Panc1 (cell line): ENCODE results near the gene PGBD5. TPM values are rescaled to one million over a fixed set of nuclear protein-coding genes. Genes with fewer than 3 reads are reported as not detected.

Experiments
- ATAC-seq: fragments of 200-7000 bp; cut with Tn5 transposase; 2 replicates; pipeline ENCODE4 v1.9.1; 2020; ENCODE audit warnings: mild to moderate bottlenecking, moderate library complexity
- BruUV-seq: library from RNA; stranded (reverse); fragments of 400-500 nt; replicated peaks from 2 replicates; lab custom pipeline; 2021; lab: Mats Ljungman, UMichigan
- CTCF ChIA-PET: fragments of 300-600 bp; sonication (Branson Sonifier 250); formaldehyde crosslinking; loops from one replicate; lab custom pipeline; 2022; ENCODE audit warnings: antibody characterized with exemption; lab: Charles Lee
- POLR2A ChIA-PET: fragments of 300-600 bp; sonication (Branson Sonifier 250); formaldehyde crosslinking; loops from one replicate; lab custom pipeline; 2022; ENCODE audit warnings: antibody characterized with exemption; lab: Charles Lee
- DNase-seq: peaks from one replicate; pipeline ENCODE4 v3.0.0-alpha.2; 2010; ENCODE audit warnings: low read depth, low spot score
- H3K27ac ChIP-seq: 2 replicates; pipeline ENCODE4 v1.5.1; 2011; ENCODE audit warnings: mild to moderate bottlenecking, low read length, inconsistent platforms
- H3K27me3 ChIP-seq: fragments of 200-500 bp; sonication (Bioruptor generic); 2 replicates; pipeline ENCODE4 v1.6.0; 2014; ENCODE audit warnings: low read length, inconsistent platforms; ENCODE audit not compliant: control insufficient read depth, insufficient read depth
- H3K36me3 ChIP-seq: fragments of 200-500 bp; sonication (Bioruptor generic); 2 replicates; pipeline ENCODE4 v1.5.1; 2014; ENCODE audit warnings: inconsistent platforms, mild to moderate bottlenecking, low read length, moderate library complexity; ENCODE audit not compliant: control insufficient read depth, insufficient read depth
- H3K4me1 ChIP-seq: 2 replicates; pipeline ENCODE4 v1.5.1; 2011; ENCODE audit warnings: inconsistent platforms, mild to moderate bottlenecking, low read length, moderate library complexity; ENCODE audit not compliant: control insufficient read depth, insufficient read depth
- H3K4me3 ChIP-seq, 2 experiments: 2 replicates each; pipeline ENCODE4 v1.5.1; 2011 to 2012; ENCODE audit warnings: low read depth in 2 of 2, low read length in 2 of 2, mild to moderate bottlenecking in 2 of 2, inconsistent platforms in 1 of 2, moderate library complexity in 1 of 2
- H3K9me3 ChIP-seq: fragments of 200-500 bp; sonication (Bioruptor generic); 2 replicates; pipeline ENCODE4 v1.5.1; 2014; ENCODE audit warnings: low read depth, mild to moderate bottlenecking, inconsistent platforms, low read length, moderate library complexity; ENCODE audit not compliant: control insufficient read depth, insufficient read depth
- CTCF ChIP-seq: fragments of 450-650 bp; IDR thresholded peaks from 2 replicates; pipeline ENCODE4 v1.5.1; 2017; ENCODE audit warnings: mild to moderate bottlenecking
- POLR2AphosphoS5 ChIP-seq: IDR thresholded peaks from 2 replicates; pipeline ENCODE4 v1.6.1; 2012; ENCODE audit warnings: mild to moderate bottlenecking, low read depth, low read length, moderate library complexity
- REST ChIP-seq, 2 experiments: IDR thresholded peaks; 2 replicates each; pipeline ENCODE4 v1.6.1; 2011 to 2012; ENCODE audit warnings: low read depth in 2 of 2, control low read depth in 1 of 2, low read length in 1 of 2, mild to moderate bottlenecking in 1 of 2, moderate library complexity in 1 of 2; ENCODE audit not compliant: insufficient read depth in 1 of 2
- SIN3A ChIP-seq: IDR thresholded peaks from 2 replicates; pipeline ENCODE4 v1.6.1; 2012; ENCODE audit warnings: low read depth, mild to moderate bottlenecking, low read length, moderate library complexity, borderline replicate concordance; ENCODE audit not compliant: insufficient read depth
- TCF7L2 ChIP-seq: IDR thresholded peaks from 2 replicates; pipeline ENCODE4 v1.6.1; 2011; ENCODE audit warnings: mild to moderate bottlenecking, low read depth, low read length, inconsistent platforms
- in situ Hi-C: cut with HindIII; loops from 2 replicates; pipeline ENCODE4 v1.10.0; 2016; ENCODE audit warnings: low sequenced_read_pairs, low pct_unique_long_range_greater_than_20kb
- intact Hi-C: fragments of 100-400 bp; cut with micrococcal nuclease; formaldehyde crosslinking; loops from one replicate; pipeline ENCODE4 v1.10.0; 2022; ENCODE audit not compliant: unreplicated experiment
- total RNA-seq: library from RNA; stranded (reverse); gene quantifications from one replicate; pipeline ENCODE4 v1.2.1, GENCODE V29; 2021; ENCODE audit not compliant: unreplicated experiment

Gene PGBD5
- total RNA-seq, 1 experiment from 2014 or later = 0.05 TPM

- no peak for DNase-seq
- ChIA-PET CTCF (no interaction called here), POLR2A (no interaction called here)
- Histone ChIP-seq H3K36me3 (no peaks in the 10 kb centered on the region), H3K9me3 (no peaks in the 10 kb centered on the region), H3K4me3 (peak overlapping the region; percentile 14 to 24; a peak in 2 of 4 replicates), H3K27me3 (peaks cover 16% of the 10 kb centered on the region), H3K27ac (no peak overlapping the region), H3K4me1 (no peaks in the 10 kb centered on the region)
- intact Hi-C loops (no loop called here), in situ Hi-C loops (no loop called here)
- TF ChIP-seq TCF7L2 = no peak
- no peak for TF ChIP-seq POLR2AphosphoS5
- no peak for TF ChIP-seq SIN3A
- TF ChIP-seq REST (IDR thresholded peaks at IDR 0.05; ENCODE audit: insufficient read depth in 1 of 2, low read depth in 2 of 2, low read length in 1 of 2) = no peak
- no peak for TF ChIP-seq CTCF
- BruUV-seq = no TSS peak
- ATAC-seq = no peak
Measured at GRCh38 chr1:230371923-230372703, 54.0 kb downstream of the PGBD5 start.

GRCh38 chr1:230370109-230370508, 56.0 kb downstream of the PGBD5 start:
- ATAC-seq = no peak
- no TSS peak for BruUV-seq
- Histone ChIP-seq H3K9me3 (no peaks in the 10 kb centered on the region), H3K4me3 (no peak overlapping the region), H3K36me3 (no peaks in the 10 kb centered on the region), H3K4me1 (no peaks in the 10 kb centered on the region), H3K27me3 (peaks cover 14% of the 10 kb centered on the region), H3K27ac (no peak overlapping the region)
- in situ Hi-C loops (no loop called here), intact Hi-C loops (no loop called here)
- ChIA-PET POLR2A (no interaction called here), CTCF (no interaction called here)
- TF ChIP-seq TCF7L2 = no peak
- no peak for TF ChIP-seq SIN3A
- no peak for TF ChIP-seq POLR2AphosphoS5
- no peak for DNase-seq

GRCh38 chr1:230368871-230369270, 57.3 kb downstream of the PGBD5 start:
- no TSS peak for BruUV-seq
- no peak for TF ChIP-seq SIN3A
- no peak for TF ChIP-seq CTCF
- ChIA-PET CTCF (no interaction called here), POLR2A (no interaction called here)
- DNase-seq (no peak), ATAC-seq (no peak)
- intact Hi-C loops = no loop called here
- no peak overlapping the region for H3K4me3 ChIP-seq
- no peaks in the 10 kb centered on the region for H3K4me1 ChIP-seq
- peaks cover 11% of the 10 kb centered on the region for H3K27me3 ChIP-seq
- H3K36me3 ChIP-seq = no peaks in the 10 kb centered on the region
- H3K9me3 ChIP-seq = no peaks in the 10 kb centered on the region
- H3K27ac ChIP-seq = no peak overlapping the region
- in situ Hi-C loops = no loop called here
